B cell (primary cell): ENCODE measurements around the gene TCF12. TPM values are rescaled to one million over a fixed set of nuclear protein-coding genes. Genes with fewer than 3 reads are reported as not detected.

Experiments
- ATAC-seq: fragments of 200-7000 bp; cut with Tn5 transposase; one replicate; pipeline ENCODE4 v1.10.0; 2021; ENCODE audit warnings: low read depth, mild to moderate bottlenecking, moderate number of reproducible peaks, moderate library complexity
- CTCF ChIA-PET: fragments of 350-600 bp; sonication (Branson Sonifier 250); formaldehyde crosslinking; loops from one replicate; lab custom pipeline; 2021; ENCODE audit warnings: antibody characterized with exemption, inconsistent platforms; lab: Charles Lee
- POLR2A ChIA-PET: fragments of 350-600 bp; sonication (Branson Sonifier 250); formaldehyde crosslinking; loops from one replicate; lab custom pipeline; 2021; ENCODE audit warnings: antibody characterized with exemption; lab: Charles Lee
- DNase-seq: peaks from one replicate; pipeline ENCODE4 v3.0.0; 2013
- H2AFZ ChIP-seq: 2 replicates; pipeline ENCODE4 v1.6.1; 2012; ENCODE audit warnings: mild to moderate bottlenecking, low read depth, low read length; ENCODE audit not compliant: insufficient read depth, poor library complexity, severe bottlenecking
- H3K27ac ChIP-seq, 2 donors: 1 replicate in 1 of 2; 2 replicates in 1 of 2; pipeline ENCODE4 v1.5.1; 2012 to 2013; ENCODE audit warnings: low read length in 2 of 2, mild to moderate bottlenecking in 2 of 2, moderate library complexity in 1 of 2
- H3K27me3 ChIP-seq, 4 experiments: fragments of 200-600 bp in 1 of 4; sonication (generic) in 1 of 4; replicated peaks in 1 of 4; 1 replicate in 2 of 4; 2 replicates in 2 of 4; pipeline versions ENCODE4 v1.6.1 to v1.7.0; 2013 to 2016; ENCODE audit warnings: low read length in 3 of 4, mild to moderate bottlenecking in 2 of 4, mixed read lengths in 1 of 4, moderate library complexity in 1 of 4; ENCODE audit not compliant: insufficient read depth in 4 of 4, control insufficient read depth in 3 of 4; ENCODE audit errors: control extremely low read depth in 1 of 4
- H3K36me3 ChIP-seq, 2 experiments: replicated peaks in 1 of 2; 1 replicate in 1 of 2; 2 replicates in 1 of 2; pipeline versions ENCODE4 v1.6.1 to v1.7.1; 2013; ENCODE audit warnings: low read length in 1 of 2; ENCODE audit not compliant: insufficient read depth in 2 of 2, control insufficient read depth in 1 of 2; ENCODE audit errors: control extremely low read depth in 1 of 2, extremely low read depth in 1 of 2
- H3K4me1 ChIP-seq, 2 donors: fragments of 200-600 bp in 1 of 2; sonication (generic) in 1 of 2; 1 replicate in 1 of 2; 2 replicates in 1 of 2; pipeline versions ENCODE4 v1.5.1 to v1.6.1; 2013 to 2017; ENCODE audit warnings: low read length in 2 of 2; ENCODE audit not compliant: control insufficient read depth in 2 of 2, insufficient read depth in 2 of 2
- H3K4me2 ChIP-seq: replicated peaks from 2 replicates; pipeline ENCODE3; 2012; ENCODE audit warnings: mild to moderate bottlenecking, low read depth, low read length; ENCODE audit not compliant: poor library complexity, severe bottlenecking
- H3K4me3 ChIP-seq, 5 experiments: fragments of 200-600 bp in 1 of 5; sonication (generic) in 1 of 5; 1 replicate in 3 of 5; 2 replicates in 2 of 5; pipeline versions ENCODE4 v1.5.1 to v1.7.0; 2011 to 2016; ENCODE audit warnings: low read length in 4 of 5, mild to moderate bottlenecking in 4 of 5, low read depth in 2 of 5, control low read depth in 1 of 5, moderate library complexity in 1 of 5; ENCODE audit not compliant: insufficient read depth in 1 of 5; ENCODE audit errors: control extremely low read depth in 1 of 5, extremely low read depth in 1 of 5
- H3K79me2 ChIP-seq: fragments of 200-600 bp; sonication (generic); one replicate; pipeline ENCODE4 v1.6.0; 2016; ENCODE audit warnings: low read length; ENCODE audit not compliant: control insufficient read depth, insufficient read depth
- H3K9ac ChIP-seq: fragments of 200-600 bp; sonication (generic); 2 replicates; pipeline ENCODE4 v1.6.1; 2017; ENCODE audit warnings: mild to moderate bottlenecking, low read length, moderate library complexity
- H3K9me3 ChIP-seq, 3 donors: one replicate each; pipeline versions ENCODE4 v1.6.1 to v1.7.1; 2013; ENCODE audit warnings: low read length in 2 of 3; ENCODE audit not compliant: control insufficient read depth in 2 of 3, insufficient read depth in 1 of 3; ENCODE audit errors: control extremely low read depth in 1 of 3
- H4K20me1 ChIP-seq: 2 replicates; pipeline ENCODE4 v1.6.0; 2012; ENCODE audit warnings: mild to moderate bottlenecking, low read length; ENCODE audit not compliant: insufficient read depth, control insufficient read depth, poor library complexity, severe bottlenecking
- H3K27ac Mint-ChIP-seq: one replicate; pipeline ENCODE4 v1.8.0; 2021; ENCODE audit warnings: mixed read lengths
- H3K27me3 Mint-ChIP-seq: one replicate; pipeline ENCODE4 v1.8.0; 2021; ENCODE audit warnings: mixed read lengths
- H3K4me1 Mint-ChIP-seq: one replicate; pipeline ENCODE4 v1.8.0; 2021; ENCODE audit warnings: mixed read lengths
- H3K4me3 Mint-ChIP-seq: one replicate; pipeline ENCODE4 v1.8.0; 2021; ENCODE audit warnings: mixed read lengths
- H3K9me3 Mint-ChIP-seq: one replicate; pipeline ENCODE4 v1.8.0; 2022; ENCODE audit warnings: mixed read lengths; ENCODE audit not compliant: insufficient read depth
- EZH2 ChIP-seq: IDR thresholded peaks from 2 replicates; pipeline ENCODE4 v1.6.1; 2012; ENCODE audit warnings: borderline replicate concordance, low read depth, mild to moderate bottlenecking, moderate library complexity, low read length; ENCODE audit not compliant: insufficient read depth, poor library complexity, severe bottlenecking
- WGBS: methylation state at CpG from one replicate; pipeline ENCODE4 v1.1.5; 2013; ENCODE audit warnings: missing lambda C conversion rate; ENCODE audit not compliant: insufficient coverage; 5-methylcytosine and 5-hydroxymethylcytosine counted together
- intact Hi-C: fragments of 100-400 bp; cut with micrococcal nuclease; formaldehyde crosslinking; loops from one replicate; pipeline ENCODE4 v1.10.0; 2022
- polyA plus RNA-seq: library from polyadenylated mRNA; depleted of rRNA; stranded (reverse); fragments of >200 nt; gene quantifications from 2 replicates; pipeline ENCODE4 v1.2.3, GENCODE V29; 2012
- total RNA-seq, 2 donors: library from RNA; stranded (reverse); fragments of 120-200 nt in 1 of 2; gene quantifications; 1 replicate in 1 of 2; 2 replicates in 1 of 2; pipeline versions ENCODE4 v1.2.3 to v1.2.4, GENCODE V29; 2013 to 2022
- TF ChIP-seq, protein P1 (sequence below): fragments of 200-600 bp; IDR thresholded peaks from one replicate; pipeline ENCODE4 v1.8.0; 2022; ENCODE audit warnings: antibody characterized with exemption, mild to moderate bottlenecking

TCF12 gene
- total and polyA plus RNA-seq, 2 donors (not counting 1 experiment from before 2014, with no cell fraction given): 27.1 to 131 TPM

DNA sequence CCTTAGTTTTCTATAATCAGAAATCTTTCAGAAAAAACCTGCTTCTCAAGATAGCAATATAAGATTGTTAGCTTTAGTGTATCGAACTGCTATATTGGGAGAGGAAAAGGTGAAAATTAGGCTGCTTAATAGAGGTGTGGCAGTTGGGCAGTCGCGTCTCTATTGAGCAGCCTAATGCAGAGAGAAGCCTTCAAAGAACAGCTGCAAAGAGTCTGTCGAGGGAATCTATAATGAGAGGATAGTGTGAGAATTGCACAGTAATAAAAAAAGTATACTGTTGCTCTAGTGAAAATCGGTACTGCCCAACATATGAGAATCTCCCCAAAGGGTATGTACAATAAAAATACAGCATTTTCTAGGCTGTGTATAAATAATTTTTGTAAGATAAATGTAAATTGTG is 184.4 kb downstream of the TCF12 start:
- DNase-seq: no peak
- peaks cover 0 to 4% (median 0%) of the 10 kb centered on the region in 3 donors for H3K9me3 ChIP-seq
- no peak overlapping the region for H3K27ac ChIP-seq
- ChIA-PET CTCF (interaction anchor here (0.7 to 1.5 kb wide), 7 partner anchors 9 to 969 kb away, joined by 3 to 6 read pairs (median 3); no protein-coding TSS in a partner anchor), POLR2A (interaction anchor here (0.7 kb wide), 1 partner anchor 216 kb away, joined by 4 read pairs; no protein-coding TSS in a partner anchor)
- Mint-ChIP-seq H3K4me1 (peaks cover 46% of the 10 kb centered on the region), H3K27me3 (no peaks in the 10 kb centered on the region), H3K9me3 (no peaks in the 10 kb centered on the region), H3K27ac (peak overlapping the region; percentile 65), H3K4me3 (peak overlapping the region; percentile 68)
- H3K27me3 ChIP-seq: no peaks in the 10 kb centered on the region
- TF ChIP-seq EZH2: no peak
- TF ChIP-seq, protein P1, sequence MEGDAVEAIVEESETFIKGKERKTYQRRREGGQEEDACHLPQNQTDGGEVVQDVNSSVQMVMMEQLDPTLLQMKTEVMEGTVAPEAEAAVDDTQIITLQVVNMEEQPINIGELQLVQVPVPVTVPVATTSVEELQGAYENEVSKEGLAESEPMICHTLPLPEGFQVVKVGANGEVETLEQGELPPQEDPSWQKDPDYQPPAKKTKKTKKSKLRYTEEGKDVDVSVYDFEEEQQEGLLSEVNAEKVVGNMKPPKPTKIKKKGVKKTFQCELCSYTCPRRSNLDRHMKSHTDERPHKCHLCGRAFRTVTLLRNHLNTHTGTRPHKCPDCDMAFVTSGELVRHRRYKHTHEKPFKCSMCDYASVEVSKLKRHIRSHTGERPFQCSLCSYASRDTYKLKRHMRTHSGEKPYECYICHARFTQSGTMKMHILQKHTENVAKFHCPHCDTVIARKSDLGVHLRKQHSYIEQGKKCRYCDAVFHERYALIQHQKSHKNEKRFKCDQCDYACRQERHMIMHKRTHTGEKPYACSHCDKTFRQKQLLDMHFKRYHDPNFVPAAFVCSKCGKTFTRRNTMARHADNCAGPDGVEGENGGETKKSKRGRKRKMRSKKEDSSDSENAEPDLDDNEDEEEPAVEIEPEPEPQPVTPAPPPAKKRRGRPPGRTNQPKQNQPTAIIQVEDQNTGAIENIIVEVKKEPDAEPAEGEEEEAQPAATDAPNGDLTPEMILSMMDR: no peak
- intact Hi-C loops: no loop called here
- no peak overlapping the region for H3K4me2 ChIP-seq
- H3K79me2 ChIP-seq: peaks cover 30% of the 10 kb centered on the region
- H2AFZ ChIP-seq: no peak overlapping the region
- ATAC-seq: no peak
- peaks cover 18% of the 10 kb centered on the region in 2 donors for H3K4me1 ChIP-seq
- no peak overlapping the region for H3K9ac ChIP-seq
- WGBS: 80% methylated on average over 3 of the region's 5 CpGs
- H4K20me1 ChIP-seq: peaks cover 10% of the 10 kb centered on the region
- H3K36me3 ChIP-seq: peaks cover 0 to 3% of the 10 kb centered on the region in 2 experiments
- no peak overlapping the region for H3K4me3 ChIP-seq

DNA sequence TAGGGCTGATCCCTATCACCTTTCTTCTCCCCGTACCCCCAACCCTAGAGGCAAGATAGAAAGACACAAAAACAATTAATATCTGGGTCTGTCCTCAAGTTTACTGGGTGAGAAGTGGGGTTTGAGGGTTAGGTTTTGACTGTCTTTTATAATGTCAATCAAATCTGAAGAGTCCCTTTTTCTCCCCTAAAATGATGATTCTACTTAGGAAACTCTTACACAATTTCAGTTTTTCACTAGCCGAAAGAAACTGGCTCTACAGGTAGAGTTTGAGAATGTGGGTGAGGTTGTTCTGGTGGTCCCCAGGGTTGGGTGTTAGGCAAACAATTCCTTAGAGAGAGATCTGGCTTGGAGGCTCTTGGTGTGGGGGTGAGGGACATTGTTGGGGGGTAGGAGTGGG is 189.9 kb downstream of the TCF12 start:
- peaks cover 0 to 3% of the 10 kb centered on the region in 2 experiments for H3K36me3 ChIP-seq
- H3K4me2 ChIP-seq: no peak overlapping the region
- no peaks in the 10 kb centered on the region for H3K27me3 ChIP-seq
- POLR2A ChIA-PET: no interaction called here
- TF ChIP-seq, protein P1: no peak
- TF ChIP-seq EZH2: no peak
- CTCF ChIA-PET: no interaction called here
- DNase-seq: no peak
- H3K27ac ChIP-seq: peak overlapping the region in 1 of 2 donors; percentile 29
- intact Hi-C loops: loop anchor here (1.0 kb wide), 1 partner anchor 8 kb away; no protein-coding TSS in a partner anchor
- Mint-ChIP-seq H3K4me3 (peak overlapping the region; percentile 54), H3K9me3 (no peaks in the 10 kb centered on the region), H3K4me1 (peaks cover 35% of the 10 kb centered on the region), H3K27me3 (no peaks in the 10 kb centered on the region), H3K27ac (peak overlapping the region; percentile 32)
- no peaks in the 10 kb centered on the region for H3K9me3 ChIP-seq
- H2AFZ ChIP-seq: no peak overlapping the region
- H3K79me2 ChIP-seq: peaks cover 36% of the 10 kb centered on the region
- H4K20me1 ChIP-seq: no peaks in the 10 kb centered on the region
- ATAC-seq: no peak
- peaks cover 17 to 28% of the 10 kb centered on the region in 2 donors for H3K4me1 ChIP-seq
- no peak overlapping the region for H3K9ac ChIP-seq
- WGBS: no CpG with 5 or more reads among the region's 2 CpGs
- no peak overlapping the region for H3K4me3 ChIP-seq
